Measurements from ENCODE around the gene PPP1R9A. TPM values are rescaled to one million over a fixed set of nuclear protein-coding genes. Genes with fewer than 3 reads are reported as not detected.

The PPP1R9A gene
- polyA plus RNA-seq, 3 donors = not detected

GRCh38 chr7:94875201-94875600 is 32.2 kb upstream of the PPP1R9A start:
- H3K36me3 Mint-ChIP-seq = no peaks in the 10 kb centered on the region
- Histone ChIP-seq H3K36me3 (replicated peaks in 1 of 2; ENCODE audit: control insufficient read depth in 1 of 2, insufficient read depth in 2 of 2, low read length in 2 of 2) (no peaks in the 10 kb centered on the region), H3K79me2 (ENCODE audit: insufficient read depth, low read length) (no peaks in the 10 kb centered on the region), H3K9me3 (replicated peaks in 1 of 2; ENCODE audit: control insufficient read depth in 1 of 2, insufficient read depth in 1 of 2, low read length in 2 of 2) (peaks cover 10 to 25% of the 10 kb centered on the region in 2 donors), H4K20me1 (ENCODE audit: insufficient read depth, low read length) (no peaks in the 10 kb centered on the region), H3K4me3 (replicated peaks in 1 of 3; ENCODE audit: low read depth in 2 of 3, low read length in 3 of 3) (no peak overlapping the region), H3K27me3 (ENCODE audit: control insufficient read depth in 2 of 2, insufficient read depth in 2 of 2, low read length in 2 of 2) (no peaks in the 10 kb centered on the region), H3K4me2 (replicated peaks; ENCODE audit: extremely low read depth, low read length, poor library complexity, severe bottlenecking) (no peak overlapping the region), H2AFZ (ENCODE audit: insufficient read depth, low read depth, low read length, poor library complexity, severe bottlenecking) (no peak overlapping the region), H3K27ac (ENCODE audit: low read depth in 1 of 2, low read length in 2 of 2) (no peak overlapping the region), H3K9ac (ENCODE audit: insufficient read depth, low read length, poor library complexity, severe bottlenecking) (no peak overlapping the region), H3K4me1 (ENCODE audit: control insufficient read depth in 1 of 2, insufficient read depth in 2 of 2, low read length in 2 of 2) (no peaks in the 10 kb centered on the region)
- no peaks in the 10 kb centered on the region for H3K27me3 Mint-ChIP-seq (ENCODE audit: low read depth in 3 of 3)
- no peak for TF ChIP-seq CTCF (IDR thresholded peaks at IDR 0.05)
- no peaks in the 10 kb centered on the region for H3K4me1 Mint-ChIP-seq
- H3K27ac Mint-ChIP-seq = no peak overlapping the region
- DNase-seq = no peak
- H3K4me3 Mint-ChIP-seq = no peak overlapping the region
- intact Hi-C loops (cut with micrococcal nuclease) = no loop called here
- H3K9me3 Mint-ChIP-seq = peaks cover 9 to 29% (median 20%) of the 10 kb centered on the region in 7 donors

GRCh38 chr7:94877731-94878670 is 29.4 kb upstream of the PPP1R9A start:
- no peak overlapping the region for H3K27ac ChIP-seq (ENCODE audit: low read depth in 1 of 2, low read length in 2 of 2)
- H3K9ac ChIP-seq (ENCODE audit: insufficient read depth, low read length, poor library complexity, severe bottlenecking) = no peak overlapping the region
- no peak overlapping the region for H3K4me3 Mint-ChIP-seq
- intact Hi-C loops (cut with micrococcal nuclease) = no loop called here
- H3K4me2 ChIP-seq (replicated peaks; ENCODE audit: extremely low read depth, low read length, poor library complexity, severe bottlenecking) = no peak overlapping the region
- no peaks in the 10 kb centered on the region for H3K36me3 Mint-ChIP-seq
- H3K4me3 ChIP-seq (replicated peaks in 1 of 3; ENCODE audit: low read depth in 2 of 3, low read length in 3 of 3) = no peak overlapping the region
- H2AFZ ChIP-seq (ENCODE audit: insufficient read depth, low read depth, low read length, poor library complexity, severe bottlenecking) = no peak overlapping the region
- H4K20me1 ChIP-seq (ENCODE audit: insufficient read depth, low read length) = no peaks in the 10 kb centered on the region
- H3K27me3 Mint-ChIP-seq (ENCODE audit: low read depth in 3 of 3) = no peaks in the 10 kb centered on the region
- H3K79me2 ChIP-seq (ENCODE audit: insufficient read depth, low read length) = no peaks in the 10 kb centered on the region
- no peaks in the 10 kb centered on the region for H3K27me3 ChIP-seq (ENCODE audit: control insufficient read depth in 2 of 2, insufficient read depth in 2 of 2, low read length in 2 of 2)
- TF ChIP-seq CTCF (IDR thresholded peaks at IDR 0.05) = no peak
- H3K27ac Mint-ChIP-seq = no peak overlapping the region
- DNase-seq = no peak
- no peaks in the 10 kb centered on the region for H3K4me1 ChIP-seq (ENCODE audit: control insufficient read depth in 1 of 2, insufficient read depth in 2 of 2, low read length in 2 of 2)
- peaks cover 10 to 24% of the 10 kb centered on the region in 2 donors for H3K9me3 ChIP-seq (replicated peaks in 1 of 2; ENCODE audit: control insufficient read depth in 1 of 2, insufficient read depth in 1 of 2, low read length in 2 of 2)
- no peaks in the 10 kb centered on the region for H3K4me1 Mint-ChIP-seq
- no peaks in the 10 kb centered on the region for H3K36me3 ChIP-seq (replicated peaks in 1 of 2; ENCODE audit: control insufficient read depth in 1 of 2, insufficient read depth in 2 of 2, low read length in 2 of 2)
- H3K9me3 Mint-ChIP-seq = peaks cover 9 to 31% (median 15%) of the 10 kb centered on the region in 7 donors
- WGBS (ENCODE audit: insufficient coverage) = 80% methylated on average over 4 of the region's 11 CpGs
